ENCODE results near the gene FSTL3.
"Not testable (repeated sequence)": the region's sequence is repeated elsewhere in the genome, so short reads cannot be mapped to it uniquely, and the experiment has no call there.

The FSTL3 gene

DNA sequence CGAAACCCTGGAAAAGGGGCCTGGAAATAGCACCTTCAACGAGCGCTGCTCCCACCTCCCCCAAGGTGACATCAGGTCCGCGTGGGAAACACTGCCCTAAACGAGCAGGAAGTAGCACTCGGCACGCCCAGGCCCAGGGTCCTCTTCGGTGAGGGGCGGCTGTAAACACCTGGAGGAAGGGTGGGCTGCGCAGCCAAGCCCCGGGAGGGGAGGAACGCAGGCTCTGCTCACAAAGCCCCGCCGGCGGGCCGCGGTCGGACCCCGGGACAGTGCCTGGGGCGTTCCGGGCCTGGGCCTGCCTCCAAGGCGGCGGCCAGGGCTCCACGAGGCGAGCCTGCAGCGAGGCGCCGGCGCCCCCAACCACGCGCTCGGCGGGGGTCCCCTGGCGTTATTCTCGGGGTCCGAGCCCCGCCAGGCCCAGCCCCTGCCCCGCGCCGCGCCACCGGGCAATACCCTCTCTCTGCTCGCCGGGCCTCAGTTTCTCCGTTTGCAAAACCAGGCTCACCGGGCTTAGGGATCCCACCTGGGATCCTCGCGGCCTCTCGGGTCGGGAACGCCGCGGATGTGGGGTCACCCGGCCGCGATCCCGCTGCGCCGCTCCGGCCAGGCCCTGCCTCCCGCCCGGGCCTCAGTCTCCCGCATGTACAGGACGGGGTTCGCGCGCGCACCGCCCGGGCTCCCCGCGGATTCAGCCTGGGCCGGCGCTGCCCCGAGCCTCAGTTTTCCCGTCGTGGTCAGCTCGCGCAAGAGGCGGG lies 13.8 kb upstream of the FSTL3 start:
- DNase-seq: peak; percentile 91

DNA sequence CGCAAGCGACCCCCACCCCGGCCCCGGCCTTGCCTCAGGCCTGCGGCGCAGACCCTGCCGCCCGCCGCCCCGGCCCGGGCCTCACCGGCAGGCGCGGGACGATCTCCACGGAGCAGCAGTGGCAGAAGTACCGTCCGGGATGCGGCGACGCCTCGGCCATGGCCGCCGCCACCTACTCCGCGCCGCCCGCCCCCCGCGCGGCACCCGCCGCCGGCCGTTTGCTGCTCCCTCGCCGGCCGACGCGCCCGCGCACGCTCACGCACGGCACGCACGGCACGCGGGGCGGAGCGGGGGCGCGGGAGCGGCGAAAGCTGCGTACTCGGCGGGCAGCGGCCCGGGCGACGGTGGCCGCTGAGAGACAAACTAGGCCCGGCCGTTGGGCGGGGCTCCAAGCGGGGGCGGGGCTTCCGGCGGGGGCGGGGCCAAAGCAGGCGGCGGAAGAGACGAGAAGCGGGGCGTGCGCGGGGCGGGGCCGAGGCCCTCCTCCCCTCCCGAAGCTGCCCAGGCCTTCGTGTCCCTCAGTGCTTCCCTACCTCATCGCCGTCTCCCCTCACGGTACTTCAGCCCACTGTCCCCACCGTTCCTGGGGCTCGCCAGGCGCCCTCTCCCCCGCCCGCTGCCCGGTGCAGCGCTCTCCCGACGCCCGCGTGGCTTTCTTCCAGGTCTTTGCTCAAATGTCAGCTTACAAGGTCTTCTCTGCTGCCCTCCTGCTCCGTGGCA lies 13.1 kb upstream of the FSTL3 start, which contains the start of gene RNF126:
Gene RNF126, minus strand, starts transcription at position 253 of the 720 bp plus-strand sequence. Its CDS starts 93 bp downstream, at position 160.
- peak; percentile 96 for DNase-seq

DNA sequence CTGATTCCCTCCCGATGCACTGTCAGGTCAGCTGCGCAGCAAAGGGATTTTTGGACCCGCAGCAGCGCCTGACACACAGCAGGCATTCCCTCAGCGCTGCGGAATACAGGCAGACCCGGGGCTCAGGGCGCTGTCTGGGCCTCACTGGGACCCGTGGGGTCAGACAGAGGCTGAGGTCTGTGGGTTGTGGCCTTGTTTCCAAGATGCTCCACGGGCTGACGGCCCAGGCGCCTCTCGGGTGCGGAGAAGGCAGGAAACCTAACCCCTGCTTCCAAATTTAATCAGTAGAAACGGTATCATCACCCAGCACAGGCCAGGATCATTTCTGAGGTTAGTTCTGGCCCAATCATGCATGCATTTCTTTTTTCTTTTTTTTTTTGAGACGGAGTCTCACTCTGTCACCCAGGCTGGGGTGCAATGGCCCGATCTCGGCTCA lies 12.5 kb upstream of the FSTL3 start:
- no peak for DNase-seq

DNA sequence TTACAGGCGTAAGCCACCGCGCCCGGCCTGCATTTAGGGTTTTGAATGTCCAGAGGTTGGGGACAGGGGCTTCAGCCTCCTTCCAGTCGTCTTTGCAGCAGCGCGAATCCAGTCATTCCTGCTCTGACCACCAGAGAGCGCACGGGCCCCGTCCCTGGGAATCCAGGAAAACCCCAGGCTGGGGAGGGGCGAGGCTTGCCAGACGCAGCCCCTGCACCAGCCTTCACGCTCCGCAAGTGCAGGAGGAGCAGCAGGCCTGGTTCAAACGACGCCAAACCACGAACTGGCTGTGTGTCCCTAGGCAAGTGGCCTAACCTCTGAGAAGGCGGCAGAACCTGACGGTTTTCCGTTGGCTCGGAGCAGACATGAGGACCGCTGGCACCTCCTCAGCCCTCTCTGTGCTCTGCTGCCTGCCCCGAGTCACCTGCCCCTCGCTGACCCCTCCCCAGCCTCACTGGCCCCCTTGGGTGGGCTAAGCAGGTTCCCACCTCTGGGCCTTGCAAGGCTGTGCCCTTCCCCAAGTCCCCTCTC lies 11.2 kb upstream of the FSTL3 start:
- peak; percentile 93 for DNase-seq

DNA sequence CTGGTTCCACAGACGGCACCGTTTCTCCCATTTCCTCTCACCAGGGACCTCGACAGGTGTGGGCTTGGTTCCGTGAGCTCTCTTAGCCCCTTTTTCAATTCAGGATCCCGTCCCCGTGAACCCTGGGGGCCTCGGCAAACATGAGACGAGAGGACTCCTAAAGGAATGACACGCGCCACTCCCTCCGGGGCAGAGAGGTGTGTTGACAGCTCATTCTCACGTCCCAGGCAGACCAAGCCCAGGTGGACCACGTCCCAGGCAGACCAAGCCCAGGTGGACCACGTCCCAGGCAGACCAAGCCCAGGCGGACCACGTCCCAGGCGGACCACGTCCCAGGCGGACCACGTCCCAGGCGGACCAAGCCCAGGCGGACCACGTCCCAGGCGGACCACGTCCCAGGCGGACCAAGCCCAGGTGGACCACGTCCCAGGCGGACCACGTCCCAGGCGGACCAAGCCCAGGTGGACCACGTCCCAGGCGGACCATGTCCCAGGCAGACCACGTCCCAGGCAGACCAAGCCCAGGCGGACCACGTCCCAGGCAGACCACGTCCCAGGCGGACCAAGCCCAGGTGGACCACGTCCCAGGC lies 9.1 kb upstream of the FSTL3 start:
- DNase-seq: not testable (repeated sequence)

DNA sequence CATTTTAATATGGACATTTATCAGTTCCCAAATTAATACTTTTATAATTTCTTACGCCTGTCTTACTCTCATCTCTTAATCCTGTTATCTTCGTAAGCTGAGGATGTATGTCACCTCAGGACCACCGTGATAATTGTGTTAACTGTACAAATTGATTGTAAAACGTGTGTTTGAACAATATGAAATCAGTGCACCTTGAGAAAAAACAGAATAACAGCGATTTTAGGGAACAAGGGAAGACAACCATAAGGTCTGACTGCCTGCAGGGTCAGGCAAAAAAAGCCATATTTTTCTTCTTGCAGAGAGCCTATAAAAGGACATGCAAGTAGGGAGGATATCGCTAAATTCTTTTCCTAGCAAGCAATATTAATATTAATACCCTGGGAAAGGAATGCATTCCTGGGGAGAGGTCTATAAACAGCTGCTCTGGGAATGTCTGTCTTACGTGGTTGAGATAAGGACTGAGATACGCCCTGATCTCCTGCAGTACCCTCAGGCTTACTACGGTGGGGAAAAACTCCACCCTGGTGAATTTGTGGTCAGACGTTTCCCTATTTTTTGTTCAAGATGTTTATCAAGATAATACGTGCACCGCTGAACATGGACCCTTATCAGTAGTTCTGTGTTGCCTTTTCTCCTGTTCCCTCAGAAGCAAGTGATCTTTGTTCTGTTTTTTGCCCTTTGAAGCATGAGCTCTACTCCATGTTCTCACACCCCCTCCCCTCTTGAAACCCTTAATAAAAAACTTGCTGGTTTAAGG lies 7.3 kb upstream of the FSTL3 start:
- not testable (repeated sequence) for DNase-seq

DNA sequence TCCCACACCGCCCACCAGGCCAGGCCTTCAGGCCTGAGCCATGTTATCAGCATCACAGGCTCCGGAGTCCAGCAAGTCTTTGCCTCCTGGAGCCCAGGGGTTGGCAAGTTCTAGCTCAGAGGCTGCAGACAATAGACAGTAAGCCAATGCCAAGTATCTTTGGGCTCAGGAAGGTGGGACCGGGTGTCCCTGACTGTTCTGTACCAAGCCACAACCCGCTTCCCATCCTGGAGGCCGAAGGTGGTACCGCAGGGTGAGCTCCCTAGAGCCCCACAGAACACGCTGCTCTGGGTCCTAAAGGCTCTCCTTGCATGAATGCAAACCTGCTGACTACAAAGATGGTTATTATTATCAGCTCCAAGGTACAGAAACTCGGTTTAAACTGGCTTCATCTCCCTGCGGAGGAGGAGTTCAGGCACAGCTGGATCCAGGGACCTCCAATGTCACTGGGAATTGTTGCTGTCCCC lies 5.5 kb upstream of the FSTL3 start:
- DNase-seq: no peak

DNA sequence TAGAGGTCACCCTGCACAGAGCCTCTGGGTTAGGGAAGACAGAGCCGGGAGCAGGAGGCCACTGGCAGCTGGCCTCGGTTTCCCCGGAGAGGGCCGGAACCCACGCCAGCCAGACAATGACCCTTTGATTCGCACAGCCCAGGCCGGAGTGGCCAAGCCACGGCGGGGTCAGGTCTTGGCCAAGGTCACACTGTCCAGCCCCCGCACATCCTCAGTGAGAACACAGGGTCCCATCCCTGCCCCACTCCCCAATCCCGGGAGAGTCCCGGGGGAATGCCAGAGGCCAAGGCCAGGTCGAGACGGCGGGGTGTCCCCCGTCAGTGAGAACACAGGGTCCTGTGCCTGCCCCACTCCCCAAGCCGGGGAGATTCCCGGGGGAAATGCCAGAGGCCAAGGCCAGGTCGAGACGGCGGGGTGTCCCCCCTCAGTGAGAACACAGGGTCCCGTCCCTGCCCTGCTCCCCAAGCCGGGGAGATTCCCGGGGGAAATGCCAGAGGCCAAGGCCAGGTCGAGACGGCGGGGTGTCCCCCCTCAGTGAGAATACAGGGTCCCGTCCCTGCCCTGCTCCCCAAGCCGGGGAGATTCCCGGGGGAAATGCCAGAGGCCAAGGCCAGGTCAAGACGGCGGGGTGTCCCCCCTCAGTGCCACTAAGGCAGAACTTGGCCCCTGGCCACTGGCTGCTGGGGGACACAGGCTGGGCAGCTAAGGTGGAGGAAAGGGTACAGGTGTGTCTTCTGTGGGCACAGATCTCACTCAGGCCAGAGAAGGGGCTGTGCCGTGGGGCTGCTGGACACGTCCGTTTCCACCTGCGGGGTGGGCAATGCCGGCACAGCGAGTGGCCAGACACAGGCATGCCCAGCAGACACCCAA lies 1.7 kb upstream of the FSTL3 start:
- DNase-seq: no peak

DNA sequence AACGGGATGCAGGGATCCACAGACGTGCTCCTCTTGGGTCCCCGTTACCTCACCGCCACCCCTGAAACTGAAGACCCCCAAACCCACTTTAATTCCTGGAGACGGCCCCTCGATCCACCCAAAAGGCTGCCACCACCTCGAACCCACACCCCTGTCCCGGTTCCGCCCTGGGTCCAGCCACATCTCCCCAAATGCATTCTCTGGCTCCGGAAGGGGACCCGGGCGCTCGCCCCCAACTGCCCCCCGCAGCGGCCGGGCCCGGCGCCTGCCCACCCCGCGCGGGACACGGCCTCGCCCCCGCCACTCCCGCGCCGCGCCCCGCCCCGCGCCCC lies 219 bp upstream of the FSTL3 start:
- DNase-seq: no peak

DNA sequence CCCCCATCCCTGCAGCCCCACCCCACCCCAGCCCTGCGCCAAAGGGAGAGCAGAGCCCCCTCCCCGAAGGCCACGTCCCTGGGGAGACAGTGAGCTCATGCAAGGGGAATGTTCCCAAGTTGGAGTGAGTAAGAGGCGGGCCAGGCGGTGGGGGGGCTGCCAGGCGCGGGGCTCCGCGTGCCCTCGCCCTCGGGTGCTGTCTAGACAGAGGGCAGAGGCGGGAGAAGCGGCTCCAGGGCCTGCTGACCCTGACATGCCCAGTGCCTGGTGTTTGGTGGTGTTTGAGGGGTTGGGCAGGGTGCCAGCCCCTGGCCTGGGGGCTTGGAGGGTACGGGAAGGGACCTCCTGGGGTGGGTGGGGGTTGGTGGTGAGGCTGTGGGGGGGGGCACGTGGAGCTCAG lies 1.0 kb downstream of the FSTL3 start:
- DNase-seq: no peak

DNA sequence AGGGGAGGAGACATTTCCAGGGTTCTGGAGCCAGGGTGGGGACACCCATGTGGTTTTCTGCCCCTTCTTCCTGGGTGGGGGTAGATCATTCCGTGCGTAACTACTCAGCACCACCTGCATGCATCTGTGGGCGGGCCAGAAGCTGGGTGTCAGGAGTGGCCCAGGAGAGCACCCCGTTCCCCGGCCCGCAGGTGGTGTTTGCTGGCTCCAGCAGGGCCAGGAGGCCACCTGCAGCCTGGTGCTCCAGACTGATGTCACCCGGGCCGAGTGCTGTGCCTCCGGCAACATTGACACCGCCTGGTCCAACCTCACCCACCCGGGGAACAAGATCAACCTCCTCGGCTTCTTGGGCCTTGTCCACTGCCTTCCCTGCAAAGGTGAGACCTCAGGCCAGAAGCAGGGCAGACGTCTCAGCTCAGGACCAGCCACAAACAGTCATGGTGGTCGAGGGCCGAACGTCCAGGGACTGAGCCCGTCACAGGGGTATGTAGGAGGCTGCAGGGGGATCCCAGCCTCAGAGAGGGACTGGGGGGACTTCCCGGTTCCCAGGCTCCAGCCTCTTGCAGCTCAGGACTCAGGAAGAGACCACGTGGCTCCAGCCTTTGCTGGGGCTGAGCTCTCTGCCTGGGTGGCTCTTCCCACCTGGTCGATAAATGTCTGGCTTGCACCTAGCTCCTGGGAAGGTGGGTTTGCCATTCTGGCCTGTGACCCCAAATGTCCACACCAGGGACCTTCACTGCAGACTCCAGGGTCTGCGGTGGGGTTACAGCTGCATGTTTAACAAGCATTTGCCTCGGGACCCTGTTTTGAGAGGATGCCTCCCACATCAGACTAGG lies 1.6 kb downstream of the FSTL3 start:
- DNase-seq: no peak

DNA sequence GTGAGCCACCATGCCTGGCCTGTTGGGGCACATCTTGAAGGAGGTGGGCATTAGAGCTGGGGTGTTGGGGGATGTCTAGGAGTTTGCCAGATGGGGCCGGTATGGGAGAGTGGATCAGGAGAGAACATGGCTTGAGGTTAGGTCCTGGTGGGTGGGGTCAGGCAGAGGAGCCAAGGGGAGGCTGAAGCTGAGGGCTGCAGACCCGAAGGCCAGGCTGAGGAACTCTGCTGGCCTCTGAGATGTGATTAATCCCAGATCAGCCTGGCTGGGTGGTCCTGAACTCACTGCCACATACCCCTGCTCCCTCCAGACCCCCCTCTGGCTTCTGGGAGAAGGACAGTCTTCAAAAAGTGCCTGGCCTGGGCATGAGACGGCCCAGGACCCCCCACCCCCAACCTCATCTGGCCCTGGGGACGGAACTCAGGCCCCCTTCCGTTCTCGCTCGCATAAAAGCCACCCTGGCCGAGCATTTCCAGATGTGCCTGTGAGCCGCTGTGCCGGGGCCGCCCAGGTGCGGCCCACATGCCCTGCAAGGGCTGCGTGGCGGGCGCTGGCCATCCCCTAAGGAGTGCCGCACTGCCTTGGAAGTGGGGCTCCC lies 2.7 kb downstream of the FSTL3 start:
- DNase-seq: no peak

DNA sequence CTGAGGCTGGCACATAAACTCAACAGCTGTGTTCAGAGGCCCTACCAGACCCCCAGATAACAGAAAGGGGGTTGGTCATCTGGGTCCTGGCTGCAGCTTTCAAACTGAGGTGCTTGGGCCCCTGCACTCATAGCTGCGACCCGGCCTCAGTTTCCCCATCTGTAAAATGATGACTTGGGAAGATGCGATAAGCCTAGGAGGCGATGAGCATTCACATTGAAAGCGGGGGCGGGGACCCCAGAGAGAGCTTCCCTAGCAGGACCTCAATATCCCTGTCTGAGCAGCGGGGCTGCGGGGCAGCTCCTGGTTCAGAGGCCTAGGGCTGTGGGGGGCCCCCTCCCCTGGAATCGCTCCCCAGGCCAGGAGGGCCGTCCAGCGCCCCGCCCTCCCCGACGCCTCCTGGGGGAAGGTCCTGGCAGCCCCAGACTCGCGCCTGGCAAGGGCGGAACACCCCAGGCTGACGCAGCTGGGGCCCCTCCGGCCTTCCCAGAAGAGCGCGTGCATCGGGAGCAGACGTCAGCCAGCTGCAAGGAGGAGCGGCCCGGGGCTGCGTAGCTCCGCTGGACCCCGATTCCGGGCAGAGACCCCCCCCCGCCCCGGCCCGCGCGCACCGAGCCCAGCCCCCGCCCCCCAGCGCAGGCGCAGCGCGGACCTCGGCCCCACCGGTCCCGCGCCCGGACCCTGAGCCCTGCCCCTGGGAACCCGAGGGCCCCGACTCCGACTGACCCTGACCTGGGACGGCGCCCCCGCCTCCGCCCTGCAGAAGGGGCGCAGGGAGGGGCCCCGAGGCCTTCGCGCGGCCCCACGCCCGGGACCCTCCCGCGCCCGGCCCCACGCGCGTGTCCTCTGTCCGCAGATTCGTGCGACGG lies 3.5 kb downstream of the FSTL3 start:
- peak; percentile 72 for DNase-seq

DNA sequence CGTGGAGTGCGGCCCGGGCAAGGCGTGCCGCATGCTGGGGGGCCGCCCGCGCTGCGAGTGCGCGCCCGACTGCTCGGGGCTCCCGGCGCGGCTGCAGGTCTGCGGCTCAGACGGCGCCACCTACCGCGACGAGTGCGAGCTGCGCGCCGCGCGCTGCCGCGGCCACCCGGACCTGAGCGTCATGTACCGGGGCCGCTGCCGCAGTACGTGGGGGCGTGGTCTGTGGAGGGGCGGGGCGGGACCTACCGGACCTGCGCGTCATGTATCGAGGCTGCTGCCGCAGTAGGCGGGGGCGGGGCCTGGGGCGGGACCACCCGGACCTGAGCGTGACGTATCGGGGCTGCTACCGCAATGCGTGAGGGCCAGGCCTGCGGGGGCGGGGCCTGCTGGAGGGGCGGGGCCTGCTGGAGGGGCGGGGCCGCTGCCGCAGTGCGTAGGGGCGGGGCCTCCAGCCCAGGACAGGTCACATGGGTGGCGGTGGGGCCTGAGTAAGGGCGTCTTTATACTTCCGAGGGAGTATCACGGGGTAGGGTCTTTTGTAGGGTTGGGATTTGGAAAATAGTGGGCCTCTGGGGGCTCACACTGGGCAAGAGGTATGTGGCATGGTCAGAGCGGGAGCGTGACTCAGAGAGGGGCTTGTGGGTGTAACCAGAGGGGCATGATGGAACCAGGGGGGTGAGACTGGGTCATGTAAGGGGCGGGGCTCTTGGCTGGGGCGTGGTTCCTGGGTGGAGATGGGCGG lies 4.3 kb downstream of the FSTL3 start:
- peak; percentile 99 for DNase-seq

DNA sequence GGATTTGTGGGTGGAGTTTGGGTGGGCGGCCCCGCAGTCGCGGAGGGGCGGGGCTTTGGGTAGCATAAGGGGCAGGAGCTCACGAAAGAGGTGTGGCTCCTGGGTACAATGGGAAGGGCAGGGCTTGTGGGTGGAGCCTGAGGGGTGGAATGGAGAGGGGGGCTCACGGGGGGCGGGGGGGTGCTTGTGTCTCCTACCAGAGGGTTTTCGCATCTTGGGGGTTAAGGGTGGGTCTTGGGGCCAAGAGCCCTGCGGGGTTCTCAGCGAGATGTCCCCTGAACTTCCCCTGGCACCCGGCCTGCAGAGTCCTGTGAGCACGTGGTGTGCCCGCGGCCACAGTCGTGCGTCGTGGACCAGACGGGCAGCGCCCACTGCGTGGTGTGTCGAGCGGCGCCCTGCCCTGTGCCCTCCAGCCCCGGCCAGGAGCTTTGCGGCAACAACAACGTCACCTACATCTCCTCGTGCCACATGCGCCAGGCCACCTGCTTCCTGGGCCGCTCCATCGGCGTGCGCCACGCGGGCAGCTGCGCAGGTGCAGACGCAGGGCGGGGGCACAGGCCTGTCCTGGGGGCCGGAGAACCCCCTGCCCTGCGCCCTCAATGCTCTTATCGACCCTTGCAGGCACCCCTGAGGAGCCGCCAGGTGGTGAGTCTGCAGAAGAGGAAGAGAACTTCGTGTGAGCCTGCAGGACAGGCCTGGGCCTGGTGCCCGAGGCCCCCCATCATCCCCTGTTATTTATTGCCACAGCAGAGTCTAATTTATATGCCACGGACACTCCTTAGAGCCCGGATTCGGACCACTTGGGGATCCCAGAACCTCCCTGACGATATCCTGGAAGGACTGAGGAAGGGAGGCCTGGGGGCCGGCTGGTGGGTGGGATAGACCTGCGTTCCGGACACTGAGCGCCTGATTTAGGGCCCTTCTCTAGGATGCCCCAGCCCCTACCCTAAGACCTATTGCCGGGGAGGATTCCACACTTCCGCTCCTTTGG lies 5.1 kb downstream of the FSTL3 start:
- peak; percentile 73 for DNase-seq

DNA sequence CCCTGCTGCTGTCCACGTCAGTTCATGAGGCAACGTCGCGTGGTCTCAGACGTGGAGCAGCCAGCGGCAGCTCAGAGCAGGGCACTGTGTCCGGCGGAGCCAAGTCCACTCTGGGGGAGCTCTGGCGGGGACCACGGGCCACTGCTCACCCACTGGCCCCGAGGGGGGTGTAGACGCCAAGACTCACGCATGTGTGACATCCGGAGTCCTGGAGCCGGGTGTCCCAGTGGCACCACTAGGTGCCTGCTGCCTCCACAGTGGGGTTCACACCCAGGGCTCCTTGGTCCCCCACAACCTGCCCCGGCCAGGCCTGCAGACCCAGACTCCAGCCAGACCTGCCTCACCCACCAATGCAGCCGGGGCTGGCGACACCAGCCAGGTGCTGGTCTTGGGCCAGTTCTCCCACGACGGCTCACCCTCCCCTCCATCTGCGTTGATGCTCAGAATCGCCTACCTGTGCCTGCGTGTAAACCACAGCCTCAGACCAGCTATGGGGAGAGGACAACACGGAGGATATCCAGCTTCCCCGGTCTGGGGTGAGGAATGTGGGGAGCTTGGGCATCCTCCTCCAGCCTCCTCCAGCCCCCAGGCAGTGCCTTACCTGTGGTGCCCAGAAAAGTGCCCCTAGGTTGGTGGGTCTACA lies 6.6 kb downstream of the FSTL3 start:
- no peak for DNase-seq

DNA sequence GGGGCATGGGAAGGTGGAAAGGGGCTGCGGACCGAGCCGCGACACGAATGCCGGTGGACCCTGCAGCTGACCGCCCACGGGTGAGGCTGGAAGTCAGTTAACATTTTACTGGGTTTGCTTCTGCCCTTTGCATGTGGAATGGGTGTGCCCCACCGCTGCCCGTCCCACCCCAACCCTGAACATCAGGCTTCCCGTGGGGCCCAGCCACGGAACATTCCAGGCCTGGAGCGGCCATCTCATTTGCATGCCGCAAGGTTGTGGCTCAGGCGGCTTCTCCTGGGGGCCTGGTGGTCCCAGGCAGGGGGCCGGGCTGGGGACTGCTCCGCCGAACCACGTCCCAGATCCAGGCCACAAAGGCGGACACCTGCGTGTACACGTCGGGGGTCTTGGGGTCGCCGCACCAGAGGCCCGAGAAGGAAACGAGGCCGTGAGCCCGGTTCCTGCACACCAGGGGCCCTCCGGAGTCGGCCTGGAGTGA lies 9.3 kb downstream of the FSTL3 start:
- no peak for DNase-seq

Data from activated effector memory CD4-positive, alpha-beta T cell treated with anti-CD3 and anti-CD28 coated beads, Interleukin-2, amount 50 U/mL, for 16 hours (primary cell).